ENCODE data around the gene DEF6. TPM values are rescaled to one million over a fixed set of nuclear protein-coding genes. Genes with fewer than 3 reads are reported as not detected.
"Not testable (repeated sequence)": the region's sequence is repeated elsewhere in the genome, so short reads cannot be mapped to it uniquely, and the experiment has no call there.

The DEF6 gene
- total and polyA plus RNA-seq, 5 donors: 1.3 to 3.6 (median 2.6) TPM

DNA sequence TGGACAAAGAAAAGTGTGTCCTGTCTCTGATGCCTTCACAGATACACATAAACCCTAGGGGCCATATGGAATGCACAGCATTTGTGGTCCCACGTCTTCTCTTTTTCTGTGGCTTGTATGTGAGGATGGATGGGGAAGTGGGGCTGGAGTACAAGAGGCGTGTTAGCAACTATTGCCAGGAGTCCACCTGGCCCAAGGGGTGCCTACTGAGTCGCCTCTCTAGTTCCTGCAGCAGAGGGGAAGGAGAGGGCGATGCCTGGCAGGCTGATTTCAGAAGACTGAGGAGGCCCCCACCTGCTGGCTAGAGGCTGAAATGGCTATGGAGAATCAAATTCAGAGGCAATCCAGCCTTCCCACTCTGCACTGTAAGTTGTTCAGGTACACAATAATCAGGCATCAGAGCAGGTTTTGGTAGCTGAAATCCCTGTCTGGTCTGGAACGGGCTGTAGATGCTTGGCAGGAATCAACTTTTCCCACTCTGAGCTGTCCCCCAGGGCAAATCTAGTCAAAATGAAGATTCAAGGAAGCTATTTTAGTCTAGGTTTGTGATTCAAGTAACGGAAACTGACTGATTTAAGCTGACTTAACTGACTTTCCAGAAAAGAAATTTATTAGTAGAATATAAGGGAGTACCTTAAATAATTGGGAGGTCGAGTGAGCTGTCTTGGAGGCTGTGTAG lies 29.9 kb downstream of the DEF6 start:
- Histone ChIP-seq H3K27me3 (ENCODE audit: control insufficient read depth, insufficient read depth) (no peaks in the 10 kb centered on the region), H3K4me1 (ENCODE audit: control insufficient read depth, insufficient read depth, low read length) (no peaks in the 10 kb centered on the region), H3K9me3 (ENCODE audit: control insufficient read depth, low read length) (no peaks in the 10 kb centered on the region), H3K27ac (ENCODE audit: low read length) (no peak overlapping the region), H3K4me3 (ENCODE audit: low read length) (no peak overlapping the region)
- intact Hi-C loops (cut with DNase I): no loop called here
- DNase-seq: peak; percentile 46 to 81 (median 81)
- 28% methylated on average over 7 of the region's 7 CpGs for WGBS
- peak; percentile 80 to 83 for ATAC-seq

DNA sequence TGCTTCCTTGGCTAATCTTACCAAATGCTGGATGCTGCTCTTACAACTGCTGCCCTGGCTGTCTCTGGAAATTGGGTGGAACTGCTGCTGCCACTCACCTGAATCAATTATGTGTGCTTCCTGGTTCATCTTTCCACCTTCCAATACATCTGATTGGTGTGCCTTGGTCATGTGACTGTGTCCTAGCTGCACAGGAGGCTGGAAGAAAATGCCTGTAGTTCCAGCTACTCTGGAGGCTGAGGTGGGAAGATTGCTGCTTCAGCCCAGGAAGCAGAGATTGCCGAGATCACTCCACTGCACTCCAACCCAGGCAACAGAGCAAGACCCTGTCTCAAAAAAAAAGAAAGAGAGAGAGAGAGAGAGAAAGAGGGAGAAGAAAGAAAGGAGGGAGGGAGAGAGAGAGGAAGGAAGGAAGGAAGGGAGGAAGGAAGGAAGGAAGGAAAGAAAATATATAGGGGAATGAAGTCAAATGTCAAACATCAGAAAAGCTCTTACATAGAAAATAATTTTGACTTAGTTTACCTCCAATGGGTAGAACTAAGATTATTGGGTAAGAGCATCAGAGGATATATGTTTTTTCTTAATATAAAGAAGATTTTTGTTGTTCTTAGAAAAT lies 30.6 kb downstream of the DEF6 start:
- ATAC-seq (no peak), DNase-seq (no peak)
- intact Hi-C loops (cut with DNase I): no loop called here
- Histone ChIP-seq H3K27me3 (ENCODE audit: control insufficient read depth, insufficient read depth) (no peaks in the 10 kb centered on the region), H3K4me3 (ENCODE audit: low read length) (no peak overlapping the region), H3K27ac (ENCODE audit: low read length) (no peak overlapping the region), H3K9me3 (ENCODE audit: control insufficient read depth, low read length) (no peaks in the 10 kb centered on the region), H3K4me1 (ENCODE audit: control insufficient read depth, insufficient read depth, low read length) (no peaks in the 10 kb centered on the region)
- WGBS: 85% methylated on average over 1 of the region's 1 CpG

DNA sequence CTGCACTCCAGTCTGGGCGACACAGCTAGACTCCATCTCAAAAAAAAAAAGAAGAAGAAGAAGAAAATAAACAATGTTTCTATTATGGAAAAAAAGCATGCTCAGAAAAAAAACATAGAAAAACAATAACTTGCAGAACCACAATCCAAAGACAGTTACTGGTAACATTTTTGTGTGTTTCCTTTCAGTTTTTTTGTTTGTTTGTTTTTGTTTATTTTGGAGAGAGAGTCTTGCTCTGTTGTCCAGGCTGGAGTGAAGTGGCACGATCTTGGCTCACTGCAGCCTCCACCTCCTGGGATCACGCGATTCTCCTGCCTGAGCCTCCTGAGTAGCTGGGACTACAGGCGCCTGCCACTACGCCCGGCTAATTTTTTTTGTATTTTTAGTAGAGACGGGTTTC lies 31.3 kb downstream of the DEF6 start:
- ATAC-seq; DNase-seq; intact Hi-C loops (cut with DNase I); H3K27me3 ChIP-seq (ENCODE audit: control insufficient read depth, insufficient read depth); H3K9me3 ChIP-seq (ENCODE audit: control insufficient read depth, low read length); H3K4me1 ChIP-seq (ENCODE audit: control insufficient read depth, insufficient read depth, low read length); H3K27ac ChIP-seq (ENCODE audit: low read length); H3K4me3 ChIP-seq (ENCODE audit: low read length): not testable (repeated sequence)
- WGBS: 93% methylated on average over 8 of the region's 8 CpGs

- Histone ChIP-seq H3K4me3 (ENCODE audit: low read length) (no peak overlapping the region), H3K27ac (ENCODE audit: low read length) (no peak overlapping the region), H3K9me3 (ENCODE audit: control insufficient read depth, low read length) (no peaks in the 10 kb centered on the region), H3K4me1 (ENCODE audit: control insufficient read depth, insufficient read depth, low read length) (no peaks in the 10 kb centered on the region), H3K27me3 (ENCODE audit: control insufficient read depth, insufficient read depth) (no peaks in the 10 kb centered on the region)
- DNase-seq: no peak
- no peak for ATAC-seq
- 96% methylated on average over 9 of the region's 9 CpGs for WGBS
- intact Hi-C loops (cut with DNase I): no loop called here
Measured at GRCh38 chr6:35330541-35331119, 33.0 kb downstream of the DEF6 start.

- H3K27ac ChIP-seq (ENCODE audit: low read length); DNase-seq; H3K9me3 ChIP-seq (ENCODE audit: control insufficient read depth, low read length); H3K4me3 ChIP-seq (ENCODE audit: low read length); ATAC-seq; H3K4me1 ChIP-seq (ENCODE audit: control insufficient read depth, insufficient read depth, low read length); intact Hi-C loops (cut with DNase I); H3K27me3 ChIP-seq (ENCODE audit: control insufficient read depth, insufficient read depth): not testable (repeated sequence)
- 78% methylated on average over 9 of the region's 9 CpGs for WGBS
Measured at GRCh38 chr6:35332074-35332887, 34.7 kb downstream of the DEF6 start.

DNA sequence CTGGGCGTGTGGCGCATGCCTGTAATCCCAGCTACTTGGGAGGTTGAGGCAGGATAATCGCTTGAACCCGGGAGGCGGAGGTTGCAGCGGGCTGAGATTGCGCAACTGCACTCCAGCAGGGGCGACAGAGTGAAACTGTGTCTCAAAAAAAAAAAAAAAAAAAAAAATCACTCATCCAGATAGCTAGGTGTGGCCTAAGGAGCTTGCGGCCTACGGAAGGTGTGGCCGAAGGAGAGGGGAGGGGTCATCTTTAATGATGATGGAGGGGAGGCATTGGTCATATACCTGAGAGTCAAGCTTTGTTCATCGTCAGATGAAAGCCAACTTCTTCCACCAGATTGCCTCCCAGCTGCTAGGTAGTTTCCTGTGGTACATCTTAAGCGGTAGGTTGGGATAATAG lies 43.9 kb downstream of the DEF6 start:
- Histone ChIP-seq H3K4me1 (ENCODE audit: control insufficient read depth, insufficient read depth, low read length) (no peaks in the 10 kb centered on the region), H3K27ac (ENCODE audit: low read length) (no peak overlapping the region), H3K9me3 (ENCODE audit: control insufficient read depth, low read length) (no peaks in the 10 kb centered on the region), H3K4me3 (ENCODE audit: low read length) (no peak overlapping the region), H3K27me3 (ENCODE audit: control insufficient read depth, insufficient read depth) (no peaks in the 10 kb centered on the region)
- DNase-seq (no peak), ATAC-seq (no peak)
- intact Hi-C loops (cut with DNase I): loop anchor here (5.0 to 10.0 kb wide), 5 partner anchors 71 to 111 kb away; partner anchors contain the start of gene FANCE (in 1 of the 4)
- 82% methylated on average over 13 of the region's 13 CpGs for WGBS

DNA sequence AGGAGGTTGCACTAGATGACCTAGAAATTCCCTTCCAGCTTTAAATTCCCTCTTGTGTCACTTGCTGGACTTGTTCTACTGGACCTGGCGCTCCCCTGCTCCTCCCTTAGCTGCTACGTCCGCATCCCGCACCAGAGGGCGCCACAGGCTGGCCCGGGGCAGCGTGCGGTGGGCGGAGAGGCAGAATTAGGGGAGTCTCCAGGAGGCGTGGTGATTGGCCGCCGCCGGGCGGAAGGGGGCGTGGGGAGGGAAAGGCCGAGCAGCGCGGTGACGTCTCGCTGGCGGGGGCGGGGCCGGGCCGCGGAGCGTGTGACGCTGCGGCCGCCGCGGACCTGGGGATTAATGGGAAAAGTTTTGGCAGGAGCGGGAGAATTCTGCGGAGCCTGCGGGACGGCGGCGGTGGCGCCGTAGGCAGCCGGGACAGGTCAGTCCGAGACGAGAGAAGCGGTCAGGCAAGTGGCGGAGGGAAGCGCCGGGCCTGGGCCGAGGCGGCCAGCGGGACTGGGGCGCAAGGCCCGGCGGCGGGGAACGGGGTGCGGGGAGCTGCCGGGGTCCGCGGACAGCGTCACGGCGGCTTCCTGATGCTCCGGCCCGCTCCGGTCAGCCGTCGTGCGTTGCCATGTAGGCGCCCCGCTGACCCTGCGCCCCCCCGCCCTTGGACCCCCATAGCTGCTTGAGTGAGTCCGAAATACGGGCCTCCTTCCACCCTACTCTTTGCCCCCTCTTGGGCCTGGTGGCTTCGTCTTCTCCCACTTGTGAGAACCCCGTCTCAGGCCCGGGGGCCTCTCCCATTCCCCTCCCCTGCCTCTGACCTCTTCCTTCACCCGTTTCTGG lies 44.9 kb downstream of the DEF6 start, which contains the start of gene PPARD:
TSS of gene PPARD (plus strand) at position 301 of the 834 bp plus-strand sequence. CDS start 68,530 bp downstream, outside the sequence.
- under 1% methylated on average over 76 of the region's 77 CpGs for WGBS
- no peaks in the 10 kb centered on the region for H3K9me3 ChIP-seq (ENCODE audit: control insufficient read depth, low read length)
- H3K27ac ChIP-seq (ENCODE audit: low read length): peak within 1 kb of the TSS; percentile 72
- H3K4me1 ChIP-seq (ENCODE audit: control insufficient read depth, insufficient read depth, low read length): no peaks in the 10 kb centered on the region
- peak within 1 kb of the TSS; percentile 77 for H3K4me3 ChIP-seq (ENCODE audit: low read length)
- no peaks in the 10 kb centered on the region for H3K27me3 ChIP-seq (ENCODE audit: control insufficient read depth, insufficient read depth)
- ATAC-seq (peak; percentile 99), DNase-seq (peak; percentile 98 to 100 (median 99))
- intact Hi-C loops (cut with DNase I): loop anchor here (2.0 to 10.0 kb wide), 6 partner anchors 70 to 110 kb away; partner anchors contain the start of gene FANCE (in 1 of the 4)

DNA sequence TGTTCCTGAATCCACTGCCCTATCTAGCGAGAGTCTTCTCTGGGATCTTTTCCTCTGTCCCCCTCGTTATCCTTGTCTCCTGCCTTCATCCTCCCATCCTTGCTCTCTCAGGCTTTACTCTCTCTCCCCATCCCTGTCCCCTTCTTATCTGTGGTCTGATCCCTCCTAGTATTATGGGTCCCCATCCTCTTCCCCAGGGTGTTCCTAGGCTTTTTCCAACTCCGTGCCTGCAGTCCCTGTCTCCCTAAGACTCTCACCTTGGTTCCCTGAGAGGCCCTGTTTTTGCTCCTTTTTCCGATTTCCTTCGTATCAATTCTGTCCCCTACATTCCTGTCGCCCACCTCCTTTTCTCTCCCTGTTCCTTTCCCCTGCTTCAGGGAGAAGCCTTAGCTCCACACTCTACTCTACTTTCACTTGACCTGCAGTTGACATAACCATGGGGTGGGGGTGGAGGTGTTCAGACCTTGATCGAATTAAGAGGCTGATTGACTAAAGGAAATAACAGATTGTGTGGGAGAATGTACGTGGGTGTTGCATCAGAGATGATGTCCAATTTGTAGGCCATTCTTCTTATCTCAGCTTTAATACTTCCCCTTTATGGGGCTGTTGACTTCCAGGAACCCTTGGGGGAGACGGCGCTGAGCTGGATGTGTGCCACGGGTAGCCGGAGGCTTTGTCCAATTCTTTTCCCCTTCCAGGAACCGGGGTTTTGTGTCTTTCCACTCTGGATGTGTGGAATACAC lies 45.6 kb downstream of the DEF6 start:
- DNase-seq (peak; percentile 66 to 84 (median 83)), ATAC-seq (peak in 1 of 2 donors; percentile 9)
- H3K9me3 ChIP-seq (ENCODE audit: control insufficient read depth, low read length): no peaks in the 10 kb centered on the region
- WGBS: 4% methylated on average over 13 of the region's 13 CpGs
- peak overlapping the region; percentile 72 for H3K27ac ChIP-seq (ENCODE audit: low read length)
- intact Hi-C loops (cut with DNase I): loop anchor here (2.0 to 10.0 kb wide), 6 partner anchors 69 to 109 kb away; partner anchors contain the start of gene FANCE (in 1 of the 4)
- H3K27me3 ChIP-seq (ENCODE audit: control insufficient read depth, insufficient read depth): no peaks in the 10 kb centered on the region
- H3K4me3 ChIP-seq (ENCODE audit: low read length): peak overlapping the region; percentile 77
- H3K4me1 ChIP-seq (ENCODE audit: control insufficient read depth, insufficient read depth, low read length): no peaks in the 10 kb centered on the region

DNA sequence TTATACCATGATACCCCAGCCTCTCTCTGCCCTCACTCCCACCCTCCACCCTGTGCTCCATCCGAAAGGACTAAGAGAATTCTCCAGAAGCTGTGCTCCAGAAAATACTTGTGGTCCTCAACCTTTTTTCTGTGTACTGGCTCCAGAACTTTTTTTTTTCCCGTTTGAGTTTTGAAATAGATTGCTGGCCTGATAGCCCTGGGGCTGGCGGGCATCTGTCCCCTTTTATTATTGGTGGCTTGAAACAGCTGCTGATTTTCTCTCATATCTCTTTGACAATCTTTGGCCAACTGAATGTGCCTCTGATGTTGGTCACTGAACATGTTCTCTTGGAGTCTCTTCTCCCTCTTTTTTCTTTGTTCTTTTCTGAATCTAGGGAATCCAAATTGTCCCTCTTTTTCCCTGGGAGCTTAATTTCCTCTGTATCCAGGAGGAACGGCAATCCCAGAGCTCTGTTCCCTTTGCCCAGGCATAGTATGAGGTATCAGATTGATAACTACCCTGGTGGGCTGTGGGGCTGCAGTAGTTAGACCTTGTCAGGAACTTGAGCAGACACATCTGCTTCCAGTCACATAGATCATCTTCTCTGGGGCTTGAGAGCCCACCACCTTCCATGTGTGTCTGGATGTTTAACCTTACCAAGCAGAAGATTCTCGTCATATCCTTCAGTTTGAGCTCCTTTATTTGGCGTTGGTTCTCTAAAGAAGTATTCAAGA lies 46.4 kb downstream of the DEF6 start:
- Histone ChIP-seq H3K4me1 (ENCODE audit: control insufficient read depth, insufficient read depth, low read length) (no peaks in the 10 kb centered on the region), H3K27me3 (ENCODE audit: control insufficient read depth, insufficient read depth) (no peaks in the 10 kb centered on the region), H3K9me3 (ENCODE audit: control insufficient read depth, low read length) (no peaks in the 10 kb centered on the region), H3K27ac (ENCODE audit: low read length) (no peak overlapping the region), H3K4me3 (ENCODE audit: low read length) (peak overlapping the region; percentile 77)
- DNase-seq (no peak), ATAC-seq (no peak)
- WGBS: 55% methylated on average over 6 of the region's 6 CpGs
- intact Hi-C loops (cut with DNase I): loop anchor here (2.0 to 10.0 kb wide), 6 partner anchors 68 to 108 kb away; partner anchors contain the start of gene FANCE (in 1 of the 4)
